MM.1S (cell line): ENCODE results near the gene GPX8.
A peak's percentile ranks its signal among the peaks of the same experiment; 100 is the strongest.

Experiments
- DNase-seq: peaks from one replicate; pipeline ENCODE4 v3.0.0-alpha.2; 2015
- H2AFZ ChIP-seq: fragments of 300-600 bp; sonication (generic); 2 replicates; pipeline ENCODE4 v1.6.0; 2016; ENCODE audit warnings: antibody characterized with exemption, low read length
- H3F3A ChIP-seq: fragments of 300-600 bp; sonication (generic); 2 replicates; pipeline ENCODE4 v1.6.1; 2016; ENCODE audit warnings: mild to moderate bottlenecking, antibody characterized with exemption, low read length, moderate library complexity, mixed read lengths; ENCODE audit not compliant: insufficient read depth
- H3K27ac ChIP-seq: fragments of 300-600 bp; sonication (generic); 2 replicates; pipeline ENCODE4 v1.5.1; 2016; ENCODE audit warnings: mild to moderate bottlenecking, low read length
- H3K27me3 ChIP-seq: fragments of 300-600 bp; sonication (generic); replicated peaks from 2 replicates; pipeline ENCODE4 v1.6.0; 2016; ENCODE audit warnings: low read length; ENCODE audit not compliant: insufficient read depth
- H3K36me3 ChIP-seq: fragments of 300-600 bp; sonication (generic); replicated peaks from 2 replicates; pipeline ENCODE4 v1.6.1; 2016; ENCODE audit warnings: mild to moderate bottlenecking, low read length, mixed read lengths; ENCODE audit not compliant: insufficient read depth
- H3K4me1 ChIP-seq: fragments of 300-600 bp; sonication (generic); 2 replicates; pipeline ENCODE4 v1.6.1; 2016; ENCODE audit warnings: low read length, mixed read lengths
- H3K4me2 ChIP-seq: fragments of 300-600 bp; sonication (generic); 2 replicates; pipeline ENCODE4 v1.6.0; 2016; ENCODE audit warnings: low read depth, low read length
- H3K4me3 ChIP-seq: fragments of 300-600 bp; sonication (generic); 2 replicates; pipeline ENCODE4 v1.5.1; 2016; ENCODE audit warnings: low read length, mixed read lengths
- H3K79me2 ChIP-seq: fragments of 300-600 bp; sonication (generic); 2 replicates; pipeline ENCODE4 v1.6.1; 2016; ENCODE audit warnings: mixed run types, low read length, mixed read lengths
- H3K9ac ChIP-seq: fragments of 300-600 bp; sonication (generic); 2 replicates; pipeline ENCODE4 v1.6.1; 2016; ENCODE audit warnings: low read length, mixed read lengths
- H3K9me2 ChIP-seq: fragments of 300-600 bp; sonication (generic); replicated peaks from 2 replicates; pipeline ENCODE4 v1.6.1; 2016; ENCODE audit warnings: mild to moderate bottlenecking, low read length, mixed read lengths; ENCODE audit not compliant: insufficient read depth
- H3K9me3 ChIP-seq: fragments of 300-600 bp; sonication (generic); replicated peaks from 2 replicates; pipeline ENCODE4 v1.6.1; 2016; ENCODE audit warnings: mild to moderate bottlenecking, low read length, mixed read lengths; ENCODE audit not compliant: insufficient read depth
- H4K20me1 ChIP-seq: fragments of 300-600 bp; sonication (generic); 2 replicates; pipeline ENCODE4 v1.6.1; 2016; ENCODE audit warnings: mild to moderate bottlenecking, low read length, moderate library complexity, mixed read lengths; ENCODE audit not compliant: insufficient read depth
- CTCF ChIP-seq: fragments of 300-600 bp; sonication (generic); IDR thresholded peaks from 2 replicates; pipeline ENCODE4 v1.5.1; 2016; ENCODE audit warnings: antibody characterized with exemption, low read length, mixed read lengths
- EZH2 ChIP-seq: fragments of 300-600 bp; sonication (generic); optimal IDR thresholded peaks from 2 replicates; pipeline ENCODE3; 2017; ENCODE audit warnings: low read depth, mild to moderate bottlenecking, antibody characterized with exemption, low read length, mixed read lengths
- EZH2phosphoT487 ChIP-seq: fragments of 300-600 bp; sonication (generic); IDR thresholded peaks from 2 replicates; pipeline ENCODE4 v1.6.1; 2018; ENCODE audit warnings: antibody characterized with exemption, low read length

GPX8 gene

GRCh38 chr5:55172051-55172899, 12.3 kb downstream of the GPX8 start:
- Histone ChIP-seq H3F3A (peaks cover 15% of the 10 kb centered on the region; the same call in 1 of the 2 replicates), H3K9ac (peak overlapping the region; percentile 12; the same call in 1 of the 2 replicates), H3K36me3 (no peaks in the 10 kb centered on the region), H4K20me1 (no peaks in the 10 kb centered on the region), H3K27ac (no peak overlapping the region), H3K4me2 (peak overlapping the region; percentile 87), H3K9me3 (no peaks in the 10 kb centered on the region), H3K79me2 (no peaks in the 10 kb centered on the region), H2AFZ (peak overlapping the region; percentile 54), H3K4me1 (peaks cover 16% of the 10 kb centered on the region), H3K4me3 (peak overlapping the region; percentile 59), H3K9me2 (no peaks in the 10 kb centered on the region), H3K27me3 (peaks cover 11% of the 10 kb centered on the region)
- DNase-seq, result peak; percentile 85
- TF ChIP-seq EZH2phosphoT487 (no peak), EZH2 (no peak), CTCF (peak; percentile 84)

GRCh38 chr5:55172937-55173686, 13.1 kb downstream of the GPX8 start, which contains the start of gene CDC20B:
Gene CDC20B, minus strand, starts transcription at chr5:55173177. Its CDS starts 177 bp downstream, at chr5:55173000.
- Histone ChIP-seq H3K9ac (peak within 1 kb of the TSS; percentile 67), H2AFZ (peak within 1 kb of the TSS; percentile 96), H3K27me3 (peaks cover 11% of the 10 kb centered on the region)

More at GRCh38 chr5:55172937-55173686, 13.1 kb downstream of the GPX8 start, which contains the start of gene CDC20B:
- Histone ChIP-seq H3K79me2 (no peaks in the 10 kb centered on the region), H3K4me1 (peaks cover 16% of the 10 kb centered on the region), H4K20me1 (no peaks in the 10 kb centered on the region), H3F3A (peaks cover 15% of the 10 kb centered on the region; the same call in 1 of the 2 replicates), H3K4me2 (peak within 1 kb of the TSS; percentile 94), H3K36me3 (no peaks in the 10 kb centered on the region), H3K27ac (peak within 1 kb of the TSS; percentile 50; the same call in 1 of the 2 replicates), H3K9me2 (no peaks in the 10 kb centered on the region), H3K9me3 (no peaks in the 10 kb centered on the region), H3K4me3 (peak within 1 kb of the TSS; percentile 63)
- TF ChIP-seq CTCF, result no peak
- TF ChIP-seq EZH2, result no peak
- TF ChIP-seq EZH2phosphoT487, result no peak
- peak; percentile 87 for DNase-seq
